Hypothalamus (tissue), 51 donors: ENCODE data around the gene TLK2.

ENCODE experiments used
- DNase-seq, 51 donors: peaks; one replicate each; lab custom pipeline; 2025; lab: John Stamatoyannopoulos, UW

TLK2 gene

GRCh38 chr17:62650587-62650986 is 172.0 kb downstream of the TLK2 start:
- no peak for DNase-seq

GRCh38 chr17:62652251-62653001 is 173.8 kb downstream of the TLK2 start:
- DNase-seq: peak in 19 of 51 donors; percentile 8 to 47 (median 28)

GRCh38 chr17:62653002-62653825 is 174.6 kb downstream of the TLK2 start:
- peak in 21 of 51 donors; percentile 13 to 56 (median 37) for DNase-seq

GRCh38 chr17:62653826-62654761 is 175.5 kb downstream of the TLK2 start:
- no peak for DNase-seq

- no peak for DNase-seq
Observed at GRCh38 chr17:62655656-62656055, 177.0 kb downstream of the TLK2 start.

- DNase-seq: no peak
Observed at GRCh38 chr17:62656446-62656845, 177.8 kb downstream of the TLK2 start.

GRCh38 chr17:62657145-62657665 is 178.6 kb downstream of the TLK2 start:
- DNase-seq: no peak

- DNase-seq: peak in 1 of 51 donors; percentile 13
Observed at GRCh38 chr17:62657690-62658089, 179.1 kb downstream of the TLK2 start.

GRCh38 chr17:62658136-62658920 is 179.7 kb downstream of the TLK2 start:
- no peak for DNase-seq

GRCh38 chr17:62660629-62661118 is 182.0 kb downstream of the TLK2 start:
- no peak for DNase-seq

GRCh38 chr17:62661337-62661736 is 182.7 kb downstream of the TLK2 start:
- DNase-seq: no peak

GRCh38 chr17:62662855-62663254 is 184.2 kb downstream of the TLK2 start:
- no peak for DNase-seq
